ENCODE data around the gene PNLIPRP2. TPM values are rescaled to one million over a fixed set of nuclear protein-coding genes. Genes with fewer than 3 reads are reported as not detected.

PNLIPRP2 gene
- polyA plus RNA-seq, 1 of the 3 experiments (the other 2 are of a cell fraction): not detected

- no peak for TF ChIP-seq RFX5 (IDR thresholded peaks at IDR 0.05; ENCODE audit: low read length)
- Histone ChIP-seq H3K4me2 (no peak overlapping the region), H3K4me3 (ENCODE audit: low read depth in 2 of 2, low read length in 1 of 2) (no peak overlapping the region), H3K9ac (no peak overlapping the region), H3K27ac (ENCODE audit: low read depth in 2 of 2, low read length in 1 of 2) (no peak overlapping the region), H3K36me3 (replicated peaks in 1 of 2; ENCODE audit: control insufficient read depth in 1 of 2, insufficient read depth in 2 of 2, low read length in 1 of 2) (no peaks in the 10 kb centered on the region), H3K9me2 (no peaks in the 10 kb centered on the region), H3K9me3 (no peaks in the 10 kb centered on the region), H3F3A (replicated peaks; ENCODE audit: insufficient read depth) (no peaks in the 10 kb centered on the region), H2AFZ (ENCODE audit: low read depth) (no peak overlapping the region), H3K79me2 (ENCODE audit: insufficient read depth) (no peaks in the 10 kb centered on the region), H4K20me1 (ENCODE audit: insufficient read depth) (no peaks in the 10 kb centered on the region), H3K4me1 (ENCODE audit: control insufficient read depth in 1 of 2, insufficient read depth in 2 of 2, low read depth in 1 of 2, low read length in 1 of 2) (peaks cover 5 to 6% of the 10 kb centered on the region in 2 experiments; a peak in 1 of 4 replicates), H3K27me3 (ENCODE audit: insufficient read depth) (no peaks in the 10 kb centered on the region)
- DNase-seq: no peak
- ChIA-PET CTCF (interaction anchor here (0.5 to 9.2 kb wide), 4 partner anchors 58 to 255 kb away, joined by 3 to 218 read pairs (median 20); no protein-coding TSS in a partner anchor), POLR2A (no interaction called here)
- 76% methylated on average over 4 of the region's 5 CpGs for WGBS (ENCODE audit: low lambda C conversion rate)
Observed at GRCh38 chr10:116684781-116685180, 64.0 kb downstream of the PNLIPRP2 start.

- Histone ChIP-seq H3K4me2 (no peak overlapping the region), H3K4me3 (ENCODE audit: low read depth in 2 of 2, low read length in 1 of 2) (no peak overlapping the region), H3K79me2 (ENCODE audit: insufficient read depth) (no peaks in the 10 kb centered on the region), H3K9ac (no peak overlapping the region), H3K27ac (ENCODE audit: low read depth in 2 of 2, low read length in 1 of 2) (no peak overlapping the region), H2AFZ (ENCODE audit: low read depth) (no peak overlapping the region), H3K9me2 (no peaks in the 10 kb centered on the region), H3K9me3 (no peaks in the 10 kb centered on the region), H3K4me1 (ENCODE audit: control insufficient read depth in 1 of 2, insufficient read depth in 2 of 2, low read depth in 1 of 2, low read length in 1 of 2) (peaks cover 5 to 6% of the 10 kb centered on the region in 2 experiments; a peak in 1 of 4 replicates), H3K36me3 (replicated peaks in 1 of 2; ENCODE audit: control insufficient read depth in 1 of 2, insufficient read depth in 2 of 2, low read length in 1 of 2) (no peaks in the 10 kb centered on the region), H3K27me3 (ENCODE audit: insufficient read depth) (no peaks in the 10 kb centered on the region), H4K20me1 (ENCODE audit: insufficient read depth) (no peaks in the 10 kb centered on the region), H3F3A (replicated peaks; ENCODE audit: insufficient read depth) (no peaks in the 10 kb centered on the region)
- WGBS (ENCODE audit: low lambda C conversion rate): 91% methylated on average over 6 of the region's 6 CpGs
- TF ChIP-seq YY1 (IDR thresholded peaks at IDR 0.05; ENCODE audit: low read depth): no peak
- no peak for TF ChIP-seq RFX5 (IDR thresholded peaks at IDR 0.05; ENCODE audit: low read length)
- no peak for TF ChIP-seq USF2 (IDR thresholded peaks at IDR 0.05; ENCODE audit: borderline replicate concordance, low read depth, low read length)
- TF ChIP-seq RXRA (IDR thresholded peaks at IDR 0.05; ENCODE audit: borderline replicate concordance, low read depth): no peak
- no peak for TF ChIP-seq FOSL2 (IDR thresholded peaks at IDR 0.05; ENCODE audit: borderline replicate concordance, low read depth)
- no peak for TF ChIP-seq SIN3A (IDR thresholded peaks at IDR 0.05; ENCODE audit: borderline replicate concordance, low read depth, low read length)
- TF ChIP-seq CHD2 (IDR thresholded peaks at IDR 0.05; ENCODE audit: low read length, partially characterized antibody): no peak
- TF ChIP-seq GABPA (IDR thresholded peaks at IDR 0.05; ENCODE audit: low read depth): no peak
- no peak for TF ChIP-seq NFIC (IDR thresholded peaks at IDR 0.05; ENCODE audit: borderline replicate concordance)
- TF ChIP-seq FOXJ3 (CRISPR knock-in tag; IDR thresholded peaks at IDR 0.05): no peak
- TF ChIP-seq FOXM1 (IDR thresholded peaks at IDR 0.05; ENCODE audit: low read depth): no peak
- no peak for TF ChIP-seq MEF2A (IDR thresholded peaks at IDR 0.05; ENCODE audit: borderline replicate concordance, low read depth)
- no peak for TF ChIP-seq IRF3 (IDR thresholded peaks at IDR 0.05; ENCODE audit: low read depth, low read length)
- DNase-seq: no peak
- ChIA-PET POLR2A (no interaction called here), CTCF (interaction anchor here (1.4 to 9.2 kb wide), 5 partner anchors 11 to 111 kb away, joined by 5 to 218 read pairs (median 13); no protein-coding TSS in a partner anchor)
Observed at GRCh38 chr10:116685807-116686206, 65.1 kb downstream of the PNLIPRP2 start.
